MCF 10A (cell line): ENCODE results near the gene SCAP. TPM values are rescaled to one million over a fixed set of nuclear protein-coding genes. Genes with fewer than 3 reads are reported as not detected.
A peak's percentile ranks its signal among the peaks of the same experiment; 100 is the strongest.

Source experiments
- BruUV-seq: library from RNA; stranded (reverse); fragments of 400-500 nt; replicated peaks from 2 replicates; lab custom pipeline; 2021; lab: Mats Ljungman, UMichigan
- CTCF ChIA-PET: fragments of 300-600 bp; sonication (Branson Sonifier 250); formaldehyde crosslinking; extraction: SDS; loops from one replicate; lab custom pipeline; 2021; ENCODE audit warnings: antibody characterized with exemption, inconsistent platforms; lab: Yijun Ruan, JAX
- POLR2A ChIA-PET: fragments of 300-600, 350-650 bp; sonication (Branson Sonifier 250); formaldehyde crosslinking; extraction: SDS; loops from one replicate; lab custom pipeline; 2020; ENCODE audit warnings: antibody characterized with exemption, inconsistent platforms; lab: Yijun Ruan, JAX
- DNase-seq: peaks from one replicate; pipeline ENCODE4 v3.0.0-alpha.2; 2018; ENCODE audit not compliant: unreplicated experiment
- H3K27ac Mint-ChIP-seq: one replicate; pipeline ENCODE4 v1.8.0; 2022; ENCODE audit warnings: mild to moderate bottlenecking, low read depth, mixed read lengths; ENCODE audit not compliant: unreplicated experiment
- H3K27me3 Mint-ChIP-seq: one replicate; pipeline ENCODE4 v1.8.0; 2022; ENCODE audit warnings: mixed read lengths; ENCODE audit not compliant: insufficient read depth, unreplicated experiment
- H3K36me3 Mint-ChIP-seq: one replicate; pipeline ENCODE4 v1.8.0; 2022; ENCODE audit warnings: mild to moderate bottlenecking, moderate library complexity, mixed read lengths; ENCODE audit not compliant: insufficient read depth, unreplicated experiment
- H3K4me1 Mint-ChIP-seq: one replicate; pipeline ENCODE4 v1.8.0; 2022; ENCODE audit warnings: mixed read lengths; ENCODE audit not compliant: insufficient read depth, unreplicated experiment
- H3K4me3 Mint-ChIP-seq: one replicate; pipeline ENCODE4 v1.8.0; 2022; ENCODE audit warnings: mild to moderate bottlenecking, moderate library complexity, mixed read lengths; ENCODE audit not compliant: unreplicated experiment
- H3K9me3 Mint-ChIP-seq: one replicate; pipeline ENCODE4 v1.8.0; 2022; ENCODE audit warnings: mixed read lengths; ENCODE audit not compliant: unreplicated experiment
- CTCF ChIP-seq: fragments of 200-600 bp; IDR thresholded peaks from one replicate; pipeline ENCODE4 v1.8.0; 2022; ENCODE audit warnings: antibody characterized with exemption, mild to moderate bottlenecking; ENCODE audit not compliant: unreplicated experiment
- intact Hi-C: fragments of 100-400 bp; cut with micrococcal nuclease; formaldehyde crosslinking; loops from 2 replicates; pipeline ENCODE4 v1.14.1; 2022
- total RNA-seq: library from RNA; stranded (reverse); gene quantifications from 2 replicates; pipeline ENCODE4 v1.2.3, GENCODE V29; 2022

The SCAP gene
- total RNA-seq, 1 experiment from 2014 or later = 87.8 TPM

DNA sequence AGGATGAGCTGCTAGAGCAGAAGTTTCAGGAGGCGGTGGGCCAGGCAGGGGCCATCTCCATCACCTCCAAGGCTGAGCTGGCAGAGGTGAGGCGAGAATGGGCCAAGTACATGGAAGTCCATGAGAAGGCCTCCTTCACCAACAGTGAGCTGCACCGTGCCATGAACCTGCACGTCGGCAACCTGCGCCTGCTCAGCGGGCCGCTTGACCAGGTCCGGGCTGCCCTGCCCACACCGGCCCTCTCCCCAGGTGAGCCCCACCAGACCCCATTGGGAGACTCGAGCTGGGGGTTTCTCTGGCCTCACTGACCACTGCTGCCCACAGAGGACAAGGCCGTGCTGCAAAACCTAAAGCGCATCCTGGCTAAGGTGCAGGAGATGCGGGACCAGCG lies 66.9 kb downstream of the SCAP start:
- TF ChIP-seq CTCF = no peak
- no peak for DNase-seq
- Mint-ChIP-seq H3K9me3 (no peaks in the 10 kb centered on the region), H3K36me3 (peaks cover 55% of the 10 kb centered on the region), H3K27ac (no peak overlapping the region), H3K27me3 (no peaks in the 10 kb centered on the region), H3K4me1 (peaks cover 18% of the 10 kb centered on the region), H3K4me3 (no peak overlapping the region)
- POLR2A ChIA-PET = no interaction called here
- CTCF ChIA-PET = interaction anchor here (1.8 kb wide), 1 partner anchor 12 kb away, joined by 6 read pairs; no protein-coding TSS in a partner anchor
- intact Hi-C loops = no loop called here
- TSS peak; percentile 19 for BruUV-seq

- no peak for DNase-seq
- no peak overlapping the region for H3K27ac Mint-ChIP-seq
- no peak for TF ChIP-seq CTCF
- no peak overlapping the region for H3K4me3 Mint-ChIP-seq
- peaks cover 18% of the 10 kb centered on the region for H3K4me1 Mint-ChIP-seq
- no TSS peak for BruUV-seq
- no peaks in the 10 kb centered on the region for H3K9me3 Mint-ChIP-seq
- no peaks in the 10 kb centered on the region for H3K27me3 Mint-ChIP-seq
- intact Hi-C loops = no loop called here
- ChIA-PET POLR2A (no interaction called here), CTCF (interaction anchor here (1.8 kb wide), 1 partner anchor 13 kb away, joined by 6 read pairs; no protein-coding TSS in a partner anchor)
- peaks cover 55% of the 10 kb centered on the region for H3K36me3 Mint-ChIP-seq
These were observed 67.6 kb downstream of the SCAP start for GRCh38 chr3:47407896-47408838.

- Mint-ChIP-seq H3K27ac (no peak overlapping the region), H3K4me3 (no peak overlapping the region), H3K27me3 (no peaks in the 10 kb centered on the region), H3K36me3 (peaks cover 47% of the 10 kb centered on the region), H3K4me1 (peaks cover 18% of the 10 kb centered on the region), H3K9me3 (no peaks in the 10 kb centered on the region)
- DNase-seq = no peak
- intact Hi-C loops = no loop called here
- CTCF ChIA-PET = interaction anchor here (0.6 to 1.0 kb wide), 4 partner anchors 12 to 1615 kb away, joined by 3 to 4 read pairs (median 3); partner anchors contain the start of gene NDUFAF3
- no TSS peak for BruUV-seq
- POLR2A ChIA-PET = interaction anchor here (0.9 kb wide), 1 partner anchor 9 kb away, joined by 6 read pairs; no protein-coding TSS in a partner anchor
- no peak for TF ChIP-seq CTCF
These were observed 68.5 kb downstream of the SCAP start for GRCh38 chr3:47407237-47407636.

- intact Hi-C loops = no loop called here
- Mint-ChIP-seq H3K9me3 (no peaks in the 10 kb centered on the region), H3K27ac (no peak overlapping the region), H3K27me3 (no peaks in the 10 kb centered on the region), H3K4me1 (peaks cover 18% of the 10 kb centered on the region), H3K36me3 (peaks cover 42% of the 10 kb centered on the region), H3K4me3 (no peak overlapping the region)
- POLR2A ChIA-PET = interaction anchor here (0.6 to 0.9 kb wide), 2 partner anchors 9 to 454 kb away, joined by 3 to 6 read pairs; no protein-coding TSS in a partner anchor
- no peak for TF ChIP-seq CTCF
- CTCF ChIA-PET = interaction anchor here (0.6 to 1.0 kb wide), 6 partner anchors 13 to 1615 kb away, joined by 3 to 4 read pairs (median 3); partner anchors contain the start of gene NDUFAF3
- no TSS peak for BruUV-seq
- no peak for DNase-seq
These were observed 69.0 kb downstream of the SCAP start for GRCh38 chr3:47406762-47407149.
